NCI-H82 treated with DMSO at 0.1 percent for 48 hours (cell line): ENCODE measurements around the gene GRIK2.
"Not testable (repeated sequence)": the region's sequence is repeated elsewhere in the genome, so short reads cannot be mapped to it uniquely, and the experiment has no call there.

Experiments used
- DNase-seq: peaks from one replicate; lab custom pipeline; 2025; ENCODE audit not compliant: unreplicated experiment; lab: John Stamatoyannopoulos, UW

GRIK2 gene

DNA sequence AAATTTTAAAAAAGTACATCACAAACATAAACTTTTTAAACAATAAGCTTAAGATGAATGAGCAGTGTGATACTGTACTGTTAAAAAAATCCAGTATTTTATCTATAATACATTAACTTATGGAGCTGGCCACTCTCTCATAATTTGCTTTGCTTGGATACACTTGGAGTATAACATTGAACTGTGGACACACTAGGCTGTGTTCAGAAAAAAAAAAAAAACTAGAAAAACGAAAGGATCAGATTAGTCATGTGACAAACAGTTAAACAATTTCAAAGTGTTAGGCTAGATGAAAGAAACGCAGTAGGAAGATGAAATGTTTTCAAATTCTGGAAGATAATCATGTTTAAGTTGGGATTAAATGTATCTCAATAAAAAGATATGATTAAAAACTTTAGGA is 220.0 kb downstream of the GRIK2 start:
- no peak for DNase-seq

DNA sequence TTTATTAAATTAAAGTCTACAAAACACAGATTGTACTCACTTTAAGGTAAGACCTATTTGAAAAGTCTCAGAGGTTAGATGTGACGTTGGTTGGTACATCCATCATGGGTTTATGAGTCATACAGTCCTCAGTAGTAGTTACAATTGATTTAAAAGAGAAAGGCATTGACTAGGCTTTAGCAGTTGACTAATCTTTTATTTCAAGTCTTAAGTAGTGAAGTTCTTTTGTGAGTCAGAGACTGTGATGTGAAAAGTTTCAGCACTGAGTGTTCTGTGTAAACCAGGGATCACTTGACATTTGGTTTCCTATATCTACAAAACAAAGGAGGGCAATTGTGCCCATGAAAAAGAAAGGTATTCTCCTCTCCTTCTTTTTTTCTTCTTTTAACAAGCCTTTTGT is 221.3 kb downstream of the GRIK2 start:
- DNase-seq: no peak

DNA sequence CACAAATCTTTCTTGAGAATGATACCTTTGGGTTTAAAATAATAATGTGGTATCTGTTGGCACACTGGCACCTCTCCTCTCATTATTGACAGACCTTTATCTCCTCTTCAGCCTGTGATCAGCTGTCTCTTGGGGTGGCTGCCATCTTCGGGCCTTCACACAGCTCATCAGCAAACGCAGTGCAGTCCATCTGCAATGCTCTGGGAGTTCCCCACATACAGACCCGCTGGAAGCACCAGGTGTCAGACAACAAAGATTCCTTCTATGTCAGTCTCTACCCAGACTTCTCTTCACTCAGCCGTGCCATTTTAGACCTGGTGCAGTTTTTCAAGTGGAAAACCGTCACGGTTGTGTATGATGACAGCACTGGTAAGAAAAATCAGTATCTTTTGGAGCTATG is 232.8 kb downstream of the GRIK2 start:
- no peak for DNase-seq

DNA sequence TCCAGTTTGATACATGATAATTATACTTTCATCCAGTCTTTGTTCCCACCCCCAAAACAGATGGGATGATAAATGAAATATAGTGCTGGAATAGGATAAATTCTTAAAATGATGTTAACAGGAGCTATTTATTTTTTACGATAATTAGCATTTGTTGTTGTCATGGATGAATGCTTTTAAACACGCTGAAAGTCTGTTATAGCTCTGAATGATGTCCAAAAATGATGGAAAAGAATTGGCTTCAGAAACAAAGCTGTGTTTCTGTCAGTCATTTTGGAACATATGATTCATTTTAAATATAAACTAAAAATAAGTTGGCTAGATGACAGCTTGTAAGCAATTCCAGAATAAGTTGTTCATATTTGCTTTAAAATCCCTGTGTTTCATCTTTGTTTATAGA is 237.4 kb downstream of the GRIK2 start:
- DNase-seq: no peak

DNA sequence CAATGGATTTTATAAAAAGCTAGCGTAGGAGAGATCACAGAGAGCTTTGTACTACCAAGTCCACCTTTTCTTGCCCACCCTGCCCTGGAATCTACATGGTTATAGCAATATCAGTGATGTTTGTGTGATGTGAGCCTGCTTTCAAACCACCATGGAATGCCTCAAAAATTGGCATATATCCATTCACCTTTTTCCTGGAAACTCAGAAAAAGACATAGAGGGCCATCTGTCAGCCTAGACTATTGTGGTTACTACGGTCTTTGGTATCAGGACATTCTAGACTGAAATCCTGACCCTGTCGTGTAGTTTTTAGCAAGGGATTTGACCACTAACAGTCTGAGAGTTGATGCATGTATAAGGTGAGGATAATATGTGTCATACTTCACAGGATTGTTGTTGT is 239.6 kb downstream of the GRIK2 start:
- DNase-seq: no peak

DNA sequence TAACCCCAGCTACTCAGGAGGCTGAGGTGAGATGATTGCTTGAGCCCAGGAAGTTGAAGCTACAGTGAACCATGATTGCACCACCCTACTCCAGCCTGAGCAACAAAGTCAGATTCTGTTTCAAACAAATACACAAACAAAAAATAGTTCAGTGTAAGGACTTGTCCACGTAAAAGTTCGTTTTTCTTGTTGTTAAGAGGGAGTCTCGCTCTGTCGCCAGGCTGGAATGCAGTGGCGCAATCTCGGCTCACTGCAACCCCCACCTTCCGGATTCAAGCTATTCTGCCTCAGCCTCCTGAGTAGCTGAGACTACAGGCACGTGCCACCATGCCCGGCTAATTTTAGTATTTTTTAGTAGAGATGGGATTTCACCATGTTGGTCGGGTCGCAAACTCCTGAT is 245.4 kb downstream of the GRIK2 start:
- DNase-seq: not testable (repeated sequence)

DNA sequence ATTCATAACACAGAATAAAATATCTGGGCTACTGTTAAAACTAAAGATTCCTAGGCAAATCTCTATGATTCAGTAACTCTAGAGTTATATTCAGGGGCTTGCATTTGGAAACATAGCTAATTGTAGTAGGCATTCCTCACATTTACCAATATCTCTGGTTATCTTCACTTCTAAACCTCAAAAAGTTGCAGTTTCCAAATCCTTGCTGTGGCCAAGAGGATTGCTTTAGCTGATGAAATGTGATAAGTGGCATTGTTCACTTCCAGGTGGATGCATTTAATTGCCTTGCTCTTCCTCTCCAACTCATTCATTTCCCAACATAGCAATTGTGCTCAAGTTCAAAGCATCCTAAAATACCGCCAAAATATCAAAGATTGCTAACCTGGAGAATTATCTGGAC is 246.6 kb downstream of the GRIK2 start:
- no peak for DNase-seq

DNA sequence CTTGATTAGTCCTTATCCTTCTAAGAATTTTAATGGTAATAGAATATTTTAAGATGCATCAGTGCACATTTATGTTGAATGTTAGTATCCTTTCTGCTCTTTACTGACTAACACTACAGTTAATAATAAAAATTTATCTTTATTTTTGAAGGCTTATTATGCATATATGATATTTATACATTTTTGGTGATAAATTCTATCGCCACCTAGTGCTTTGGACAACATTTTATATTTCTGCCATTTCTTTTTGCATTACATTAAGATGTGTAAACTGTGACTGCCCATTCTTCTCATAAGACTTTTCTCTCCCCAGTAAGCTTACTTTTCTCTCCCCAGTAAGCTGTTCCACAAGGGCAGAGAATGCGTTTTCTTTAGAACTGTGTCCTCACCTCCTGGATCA is 252.3 kb downstream of the GRIK2 start:
- no peak for DNase-seq

DNA sequence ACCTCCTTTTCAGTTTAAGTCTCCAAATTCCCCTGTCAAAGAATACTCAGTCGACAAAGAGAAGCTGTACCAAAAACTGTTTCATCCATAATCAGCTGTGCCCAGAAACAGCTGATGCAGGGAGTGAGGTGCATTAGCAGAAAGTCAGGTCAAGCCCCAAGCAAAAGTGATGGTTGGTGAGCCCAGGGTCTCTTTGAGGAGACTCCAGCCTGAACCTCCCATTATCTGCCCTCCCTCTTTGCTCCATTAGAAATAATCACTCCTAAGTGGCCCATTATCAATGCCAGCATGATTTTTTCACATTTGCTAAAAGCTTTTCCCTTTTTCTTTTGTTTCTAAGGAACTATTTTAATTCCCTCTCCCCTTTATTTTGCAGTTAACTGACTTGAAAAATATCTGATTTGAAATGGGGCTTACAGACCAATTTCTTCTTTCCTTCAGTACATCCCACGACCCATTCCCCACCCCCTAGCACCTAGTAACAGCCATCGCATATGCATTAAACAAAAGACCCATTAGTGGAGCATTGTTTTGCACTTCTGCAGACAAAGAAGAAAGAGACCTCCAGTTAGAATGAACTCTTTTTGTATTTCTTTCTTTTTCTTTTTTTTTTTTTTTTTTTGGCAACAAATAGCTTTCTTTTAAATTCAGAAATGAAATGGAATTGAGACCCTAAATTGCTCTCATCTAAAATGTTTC is 257.0 kb downstream of the GRIK2 start:
- no peak for DNase-seq

DNA sequence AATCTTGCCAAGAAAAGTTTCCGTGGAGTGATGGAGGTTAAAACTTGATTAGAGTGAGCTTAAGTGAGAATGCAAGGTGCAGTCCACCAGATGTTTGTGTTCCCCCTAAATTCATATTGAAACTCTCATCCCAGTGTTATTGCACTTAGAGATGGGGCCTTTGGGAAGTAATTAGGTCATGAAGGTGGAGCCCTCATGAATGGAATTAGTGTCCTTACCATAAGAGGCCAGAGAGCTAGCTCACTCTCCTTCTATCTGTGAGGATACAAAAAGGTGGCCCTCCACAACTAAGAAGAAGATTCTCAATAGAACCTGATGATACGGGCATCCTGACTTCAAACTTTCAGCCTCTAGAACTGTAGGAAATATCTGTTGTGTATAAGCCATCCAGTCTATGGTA is 258.6 kb downstream of the GRIK2 start:
- no peak for DNase-seq

DNA sequence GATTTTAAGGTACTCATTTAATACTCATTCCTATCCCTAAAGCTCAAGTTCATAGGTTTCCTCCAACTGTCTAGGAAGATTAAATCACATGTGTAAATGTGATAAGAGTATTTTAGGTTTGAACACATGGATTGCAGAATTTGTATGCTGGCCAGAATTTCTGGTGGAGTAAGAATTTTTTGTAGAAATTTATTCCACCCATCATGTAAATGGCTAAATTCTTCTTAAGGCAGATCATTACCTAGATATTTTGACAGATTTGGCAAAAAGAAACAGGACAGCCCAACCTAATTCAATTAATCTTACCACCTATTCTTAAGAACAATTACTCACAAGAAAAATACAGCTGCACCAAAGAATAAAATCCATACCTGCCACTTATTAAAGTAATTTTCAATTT is 261.6 kb downstream of the GRIK2 start:
- DNase-seq: no peak

DNA sequence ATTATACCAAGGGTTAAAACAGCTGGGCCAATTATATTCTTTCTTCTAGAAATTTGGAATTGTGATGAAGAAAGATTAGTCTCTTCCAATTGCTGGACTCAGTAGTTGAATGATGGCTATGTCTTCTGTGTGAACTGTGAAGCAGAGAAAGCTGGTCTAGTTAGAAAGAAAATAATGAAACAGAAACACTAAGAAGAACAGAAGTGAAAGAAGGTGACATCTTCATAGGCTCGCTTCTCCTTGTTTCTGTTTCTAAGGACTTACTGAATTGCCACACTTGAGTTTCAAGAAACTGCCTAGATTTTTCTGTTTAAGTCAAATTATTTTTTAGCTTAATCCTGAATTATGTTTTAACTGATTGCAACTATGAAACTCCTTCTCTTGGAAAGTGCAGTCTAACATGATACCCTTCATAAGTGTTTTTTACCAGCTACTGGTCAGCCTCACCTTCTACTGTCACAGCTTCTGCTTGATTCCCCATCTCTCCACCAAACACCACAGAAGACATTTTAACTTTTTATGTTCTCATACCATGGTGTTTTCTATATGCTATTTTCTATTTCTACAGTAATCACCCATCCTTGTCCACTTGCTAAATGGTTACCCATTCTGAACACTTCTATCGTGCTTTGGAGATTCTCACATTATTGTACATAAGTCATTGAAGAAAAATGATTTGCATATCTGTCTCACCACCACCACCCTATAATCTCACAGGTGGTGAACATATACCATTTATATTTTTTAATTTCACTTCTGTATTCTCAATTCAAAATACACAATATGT is 268.8 kb downstream of the GRIK2 start:
- no peak for DNase-seq

DNA sequence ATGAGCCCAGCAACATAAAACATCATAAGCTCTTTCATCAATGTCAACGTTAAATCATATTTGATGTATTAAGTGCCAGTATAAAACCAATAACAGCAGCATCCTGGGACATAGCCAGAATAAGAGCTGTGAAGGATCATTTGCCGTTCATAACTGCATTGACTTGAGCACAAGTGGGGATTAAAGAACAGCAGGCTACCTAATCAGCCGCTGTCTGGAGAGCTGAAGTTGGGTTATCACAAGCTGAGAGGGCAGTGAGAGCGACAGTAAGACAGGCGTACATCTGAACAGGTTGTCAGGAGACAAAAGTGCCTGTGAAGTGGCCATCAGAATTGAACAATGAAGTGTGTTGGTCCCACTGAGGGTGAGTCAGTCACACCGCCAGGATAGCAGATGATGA is 269.6 kb downstream of the GRIK2 start:
- DNase-seq: peak; percentile 15

DNA sequence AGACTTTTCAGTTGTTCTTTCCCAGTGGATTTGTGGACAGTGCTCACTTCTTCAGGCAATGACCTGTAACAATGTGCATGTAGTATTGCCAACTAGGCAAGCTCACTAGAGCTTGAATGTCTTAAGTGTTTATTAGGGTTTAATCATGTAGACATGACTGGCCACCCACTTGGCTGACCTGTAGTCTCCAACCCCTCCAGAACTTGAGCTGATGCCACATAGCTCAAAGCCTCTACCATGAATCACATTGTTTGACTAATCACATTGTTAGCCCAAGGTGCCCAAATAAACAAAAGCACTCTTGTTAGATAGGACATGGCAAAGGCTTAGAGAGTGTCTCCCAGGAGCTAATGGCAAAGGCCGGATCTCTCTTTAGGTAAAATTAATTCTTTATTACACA is 272.7 kb downstream of the GRIK2 start:
- no peak for DNase-seq

DNA sequence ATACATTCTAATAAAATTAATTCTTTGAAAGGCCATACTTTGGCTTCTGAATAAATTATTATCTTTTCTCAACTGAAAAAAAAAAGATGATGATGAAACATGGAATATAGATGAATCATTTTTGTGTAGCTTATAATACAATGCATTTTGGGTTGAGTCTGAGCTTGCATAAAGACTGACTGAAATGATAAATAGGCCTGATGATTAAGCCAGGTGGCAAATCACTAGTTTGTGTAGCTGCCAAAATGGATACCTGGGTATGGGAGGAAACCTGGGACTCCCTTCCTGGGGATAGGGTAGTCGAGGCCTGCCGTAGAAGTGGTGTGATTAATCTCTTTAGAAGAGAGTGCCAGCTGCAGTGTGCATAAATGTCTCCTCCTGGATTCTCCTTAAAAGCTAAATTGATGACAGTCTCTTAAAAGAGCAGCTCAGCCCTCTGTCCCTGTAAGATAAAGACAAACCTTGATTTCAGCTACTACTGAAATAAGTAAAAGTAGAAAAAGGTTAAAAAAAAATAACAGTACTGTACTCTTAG is 275.1 kb downstream of the GRIK2 start:
- DNase-seq: peak; percentile 55

DNA sequence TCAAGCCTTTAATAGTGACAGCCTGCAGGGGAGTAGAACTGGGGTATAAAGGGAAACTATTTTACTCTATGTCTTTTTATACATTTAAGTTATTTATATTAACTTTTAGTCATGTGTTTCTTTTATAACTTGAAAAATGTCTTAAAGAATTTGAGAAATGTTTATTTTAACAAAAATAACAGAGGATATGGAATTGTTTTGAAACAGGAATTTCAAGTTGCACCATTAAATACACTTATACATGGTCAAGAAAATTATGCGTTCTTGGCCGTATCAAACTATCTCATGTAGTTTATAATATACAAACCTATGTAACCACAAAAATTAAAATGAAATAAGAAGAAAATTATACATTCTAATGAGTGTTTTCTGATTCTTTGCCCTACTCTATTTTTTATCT is 282.7 kb downstream of the GRIK2 start:
- no peak for DNase-seq

DNA sequence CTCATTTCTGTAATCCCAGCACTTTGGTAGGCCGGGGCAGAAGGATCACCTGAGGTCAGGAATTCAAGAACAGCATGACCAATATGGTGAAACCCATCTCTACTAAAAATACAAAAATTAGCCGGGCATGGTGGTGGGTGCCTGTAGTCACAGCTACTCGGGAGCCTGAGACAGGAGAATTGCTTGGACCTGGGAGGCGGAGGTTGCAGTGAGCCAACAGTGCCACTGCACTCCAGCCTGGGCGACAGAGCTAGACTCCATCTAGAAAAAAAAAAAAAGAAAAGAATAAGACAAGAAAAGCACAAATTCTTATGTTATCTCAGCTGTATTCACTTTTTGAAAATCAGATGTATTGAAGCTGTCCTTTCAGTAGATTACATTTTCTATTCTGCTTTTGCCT is 289.4 kb downstream of the GRIK2 start:
- no peak for DNase-seq

DNA sequence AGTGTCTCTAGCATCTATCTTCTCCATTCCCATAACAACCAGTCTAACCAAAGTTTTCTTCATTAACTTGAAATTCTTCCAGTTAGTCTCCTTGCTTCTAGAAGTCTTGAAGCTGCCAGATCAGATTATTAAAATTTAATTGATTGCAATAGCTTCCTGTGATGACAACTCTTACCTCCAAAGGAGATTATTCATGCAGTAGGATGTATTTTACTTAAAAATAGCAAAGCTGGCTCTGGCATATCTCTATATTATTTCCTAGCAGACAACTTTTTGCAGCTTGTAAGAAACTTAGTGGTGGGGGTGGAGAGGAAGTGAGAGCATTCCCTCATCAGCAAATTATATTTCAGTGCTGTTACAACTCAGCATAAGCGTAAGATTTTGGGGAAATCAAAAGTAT is 290.4 kb downstream of the GRIK2 start:
- no peak for DNase-seq

DNA sequence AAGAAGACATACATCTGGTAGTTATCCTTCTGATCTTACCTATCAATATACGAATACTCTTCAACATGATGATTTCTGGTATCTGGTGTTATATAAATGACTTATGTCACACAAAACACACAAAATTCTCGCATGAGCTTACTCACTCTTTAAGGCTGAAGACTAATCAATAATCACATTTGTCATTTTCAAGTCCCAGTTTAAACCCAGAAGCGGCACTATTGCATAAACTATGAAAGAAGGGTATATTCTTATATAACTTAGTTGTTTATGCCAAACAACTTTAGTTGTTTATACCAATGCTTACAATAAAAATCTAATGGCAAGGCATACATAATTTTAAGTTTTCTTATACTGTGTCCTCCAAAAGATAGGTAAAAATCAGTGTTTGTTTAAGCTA is 293.1 kb downstream of the GRIK2 start:
- DNase-seq: no peak

DNA sequence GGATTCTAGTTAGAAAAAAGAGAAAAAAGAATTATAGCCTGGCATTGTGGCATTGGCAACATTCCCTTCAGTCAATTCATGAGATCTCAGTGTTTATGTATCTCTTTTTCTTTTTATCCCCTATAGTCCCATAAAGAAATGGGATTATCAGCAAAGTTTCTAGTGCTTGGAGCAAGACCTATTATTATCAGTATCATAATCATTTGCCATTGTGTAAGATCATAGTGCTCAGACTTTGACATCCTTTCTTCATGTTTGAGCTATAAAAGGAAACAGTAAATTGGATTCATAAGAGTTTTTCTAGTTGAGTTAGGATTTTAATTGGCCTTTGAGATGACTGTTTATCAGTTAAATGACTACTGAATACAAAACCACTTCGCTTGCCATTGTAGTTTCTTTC is 295.6 kb downstream of the GRIK2 start:
- no peak for DNase-seq

DNA sequence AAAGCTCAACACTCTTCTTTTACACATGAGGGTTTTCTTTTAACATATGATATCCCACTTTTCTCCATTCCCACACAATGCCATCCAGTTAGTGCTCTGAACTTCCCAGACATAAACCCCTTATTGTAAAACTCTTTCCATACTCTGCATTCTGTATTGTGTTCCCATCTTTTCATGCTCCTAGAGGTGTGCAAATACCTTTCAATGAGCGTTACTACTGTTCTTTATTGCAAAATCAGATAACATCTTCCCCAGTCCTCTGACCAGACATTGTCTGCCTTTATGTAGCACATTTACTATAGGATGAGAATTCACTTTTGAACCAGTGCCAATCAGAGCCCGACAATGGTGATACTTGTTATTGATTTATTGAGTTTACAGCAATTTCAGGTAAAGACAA is 296.2 kb downstream of the GRIK2 start:
- no peak for DNase-seq

DNA sequence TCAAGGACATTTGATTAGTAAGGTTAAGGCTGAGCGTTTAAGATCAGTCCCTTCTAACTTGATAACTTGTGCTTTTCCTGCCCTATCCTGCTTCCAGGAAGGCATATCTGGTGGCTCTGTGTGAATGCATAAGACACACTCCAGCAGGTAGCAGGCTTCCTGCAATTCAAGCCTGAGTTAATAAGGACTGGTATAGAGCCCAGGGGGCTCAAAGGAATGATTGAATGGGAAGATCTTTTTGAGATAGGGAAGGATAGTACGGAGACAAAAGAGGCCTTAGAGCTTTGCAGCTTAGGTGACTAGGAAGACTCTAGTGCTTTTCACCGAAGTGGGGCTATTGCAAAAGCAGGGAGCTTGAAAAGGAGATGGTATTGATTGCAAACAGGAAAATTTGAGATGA is 307.1 kb downstream of the GRIK2 start:
- DNase-seq: no peak

DNA sequence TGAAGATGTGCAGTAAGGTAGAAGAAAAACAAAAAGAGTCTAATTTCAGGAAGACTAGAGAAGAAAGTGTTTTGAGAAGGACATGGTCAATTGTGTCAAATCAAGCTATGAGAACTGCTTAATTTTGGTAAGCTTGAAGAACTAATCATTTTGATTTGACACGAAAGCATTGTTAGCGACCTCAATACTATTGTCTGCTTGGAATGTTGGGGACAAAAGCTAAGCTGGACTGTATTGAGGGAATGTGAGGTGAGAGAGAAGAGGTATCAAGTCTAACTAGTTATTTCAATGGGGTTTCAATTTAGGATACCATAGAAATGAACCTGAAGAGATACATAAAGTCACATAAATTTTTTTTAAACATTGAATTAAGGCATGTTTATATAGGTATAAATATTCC is 309.8 kb downstream of the GRIK2 start:
- DNase-seq: no peak
